GM12878 (cell line): ENCODE results near the gene MTHFD1L. TPM values are rescaled to one million over a fixed set of nuclear protein-coding genes. Genes with fewer than 3 reads are reported as not detected.

Experiments used
- ATAC-seq: fragments of 200-7000 bp; cut with Tn5 transposase; 3 replicates; pipeline ENCODE4 v1.9.1; 2020; ENCODE audit warnings: mild to moderate bottlenecking, moderate library complexity
- BruUV-seq: library from RNA; stranded (reverse); fragments of 400-500 nt; replicated peaks from 2 replicates; lab custom pipeline; 2021; lab: Mats Ljungman, UMichigan
- CTCF ChIA-PET: fragments of 300-600 bp; sonication (Branson Sonifier 250); formaldehyde crosslinking; extraction: SDS; loops from one replicate; lab custom pipeline; 2021; ENCODE audit warnings: inconsistent platforms; lab: Yijun Ruan, JAX
- POLR2A ChIA-PET: fragments of 350-600 bp; formaldehyde crosslinking; extraction: SDS; loops from one replicate; lab custom pipeline; 2021; ENCODE audit warnings: inconsistent platforms; lab: Charles Lee
- RAD21 ChIA-PET: fragments of 300-600 bp; sonication (Branson Sonifier 250); formaldehyde crosslinking; loops from one replicate; lab custom pipeline; 2023; ENCODE audit warnings: antibody characterized with exemption; ENCODE audit not compliant: unreplicated experiment; lab: Charles Lee
- SMC1A ChIA-PET: fragments of 300-600 bp; sonication (Branson Sonifier 250); formaldehyde crosslinking; loops from one replicate; lab custom pipeline; 2023; ENCODE audit not compliant: unreplicated experiment, uncharacterized antibody; lab: Charles Lee
- DNase-seq: peaks from one replicate; pipeline ENCODE4 v3.0.0-alpha.2; 2011; ENCODE audit warnings: low read depth, low spot score
- FAIRE-seq: peaks from 3 replicates; lab custom pipeline; 2011; peaks lifted over from hg19 to GRCh38; lab: Jason Lieb, UNC
- H2AFZ ChIP-seq: 2 replicates; pipeline ENCODE4 v1.6.0; 2011; ENCODE audit warnings: low read depth, low read length, control low read depth; ENCODE audit not compliant: control insufficient read depth
- H3K27ac ChIP-seq: 2 replicates; pipeline ENCODE4 v1.5.1; 2011; ENCODE audit warnings: control low read depth; ENCODE audit not compliant: control insufficient read depth, insufficient read depth
- H3K27me3 ChIP-seq, 2 experiments: replicated peaks in 1 of 2; 2 replicates each; pipeline versions ENCODE4 v1.6.0 to v1.6.1; 2011; ENCODE audit warnings: low read length in 1 of 2; ENCODE audit not compliant: control insufficient read depth in 2 of 2, insufficient read depth in 2 of 2
- H3K36me3 ChIP-seq, 2 experiments: 2 replicates each; pipeline ENCODE4 v1.5.1; 2011; ENCODE audit warnings: low read length in 1 of 2; ENCODE audit not compliant: control insufficient read depth in 2 of 2, insufficient read depth in 2 of 2
- H3K4me1 ChIP-seq: 2 replicates; pipeline ENCODE4 v1.6.1; 2011; ENCODE audit warnings: mild to moderate bottlenecking, low read length, moderate library complexity, mixed read lengths; ENCODE audit not compliant: control insufficient read depth, insufficient read depth
- H3K4me2 ChIP-seq: 2 replicates; pipeline ENCODE4 v1.6.0; 2011; ENCODE audit warnings: control low read depth; ENCODE audit not compliant: control insufficient read depth, insufficient read depth
- H3K4me3 ChIP-seq: fragments of 200-600 bp; sonication (generic); 2 replicates; pipeline ENCODE4 v1.5.1; 2016
- H3K79me2 ChIP-seq: 2 replicates; pipeline ENCODE4 v1.6.0; 2011; ENCODE audit warnings: low read length; ENCODE audit not compliant: control insufficient read depth, insufficient read depth
- H3K9ac ChIP-seq: 2 replicates; pipeline ENCODE4 v1.8.0; 2011; ENCODE audit warnings: low read length, control low read depth, mixed read lengths; ENCODE audit not compliant: control insufficient read depth, insufficient read depth
- H3K9me3 ChIP-seq: replicated peaks from 3 replicates; pipeline ENCODE4 v1.5.1; 2011; ENCODE audit warnings: mild to moderate bottlenecking, low read length; ENCODE audit not compliant: control insufficient read depth, insufficient read depth
- H4K20me1 ChIP-seq: 2 replicates; pipeline ENCODE4 v1.6.0; 2011; ENCODE audit not compliant: control insufficient read depth, insufficient read depth
- BHLHE40 ChIP-seq, 2 experiments: fragments of 450-650 bp in 1 of 2; IDR thresholded peaks; 2 replicates each; pipeline ENCODE4 v1.6.1; 2011 to 2017; ENCODE audit warnings: low read depth in 2 of 2, borderline replicate concordance in 1 of 2, improper control_type of control experiment in 1 of 2, low read length in 1 of 2, mild to moderate bottlenecking in 1 of 2
- CBX5 ChIP-seq: sonication (generic); IDR thresholded peaks from 2 replicates; pipeline ENCODE4 v1.6.1; 2016; ENCODE audit warnings: low read depth, moderate library complexity, mild to moderate bottlenecking, inconsistent platforms
- E2F8 ChIP-seq: fragments of 450-650 bp; IDR thresholded peaks from 2 replicates; pipeline ENCODE4 v1.6.1; 2018; ENCODE audit warnings: mild to moderate bottlenecking, low read depth, moderate library complexity; ENCODE audit not compliant: partially characterized antibody
- PAX5 ChIP-seq: IDR thresholded peaks from 2 replicates; pipeline ENCODE4 v1.6.1; 2011; ENCODE audit warnings: low read depth, low read length, borderline replicate concordance
- WGBS: methylation state at CpG from one replicate; pipeline ENCODE4 v1.1.6; 2016; ENCODE audit warnings: low lambda C conversion rate; ENCODE audit not compliant: insufficient replicate concordance, insufficient coverage; ENCODE audit errors: missing lambda C conversion rate; 5-methylcytosine and 5-hydroxymethylcytosine counted together
- in situ Hi-C: fragments of 300-500 bp; cut with MboI; formaldehyde crosslinking; loops from 9 replicates; pipeline ENCODE4 v1.14.3; 2018; ENCODE audit warnings: mixed read lengths
- intact Hi-C: fragments of 100-400 bp; cut with micrococcal nuclease; formaldehyde crosslinking; loops from one replicate; pipeline ENCODE4 v1.14.2; 2022; ENCODE audit not compliant: unreplicated experiment
- polyA plus RNA-seq, 11 experiments: library from polyadenylated mRNA; depleted of rRNA in 4 of 11; unstranded in 6 of 11; stranded (reverse) in 5 of 11; fragments of >200 nt; fragmentation: Nextera tagmentation in 4 of 11; fragmentation: Illumina TruSeq in 1 of 11; extraction: Ambion mirVana in 4 of 11; extraction: Trizol in 1 of 11; gene quantifications; 1 replicate in 1 of 11; 2 replicates in 10 of 11; pipeline versions ENCODE4 v1.2.1 to v1.2.3, GENCODE V29; 2011 to 2016; ENCODE audit warnings: inconsistent platforms in 2 of 11, missing spikeins in 2 of 11, low read depth in 1 of 11
- total RNA-seq, 4 experiments: library from RNA; depleted of rRNA in 3 of 4; stranded (reverse); fragments of >200 nt in 3 of 4; fragmentation: Illumina TruSeq in 1 of 4; extraction: Trizol in 1 of 4; gene quantifications; 2 replicates each; pipeline versions ENCODE4 v1.2.1 to v1.2.3, GENCODE V29; 2013 to 2021

MTHFD1L gene
- total and polyA plus RNA-seq, 10 of the 15 experiments (the other 5 are each of a cell fraction or from before 2014, with no cell fraction given): 11.7 to 75.5 (median 28.8) TPM

- TF ChIP-seq PAX5: no peak
- TF ChIP-seq, all 136 proteins: peak for 0
Measured at GRCh38 chr6:150883521-150883920, 18.0 kb downstream of the MTHFD1L start (continued).

GRCh38 chr6:150886155-150886554 is 20.7 kb downstream of the MTHFD1L start:
- Histone ChIP-seq H3K4me2 (no peak overlapping the region), H4K20me1 (no peaks in the 10 kb centered on the region), H3K79me2 (peaks cover 1% of the 10 kb centered on the region; the same call in 1 of the 2 replicates), H3K27ac (no peak overlapping the region), H3K27me3 (no peaks in the 10 kb centered on the region), H3K36me3 (peaks cover 11 to 17% of the 10 kb centered on the region in 2 experiments), H3K4me1 (peaks cover 13% of the 10 kb centered on the region; the same call in 1 of the 2 replicates), H3K9me3 (no peaks in the 10 kb centered on the region), H2AFZ (no peak overlapping the region), H3K4me3 (no peak overlapping the region), H3K9ac (no peak overlapping the region)
- ChIA-PET RAD21 (no interaction called here), POLR2A (no interaction called here), CTCF (interaction anchor here (0.6 to 16.6 kb wide), 5 partner anchors 13 to 445 kb away, joined by 3 to 369 read pairs (median 7); no protein-coding TSS in a partner anchor), SMC1A (interaction anchor here (1.0 to 1.3 kb wide), 2 partner anchors 44 to 129 kb away, joined by 3 to 4 read pairs; no protein-coding TSS in a partner anchor)
- DNase-seq (no peak), ATAC-seq (no peak), FAIRE-seq (no peak)
- intact Hi-C loops (no loop called here), in situ Hi-C loops (no loop called here)
- BruUV-seq: no TSS peak
- no peak for TF ChIP-seq BHLHE40 (IDR thresholded peaks at IDR 0.05; ENCODE audit: borderline replicate concordance in 1 of 2, low read depth in 2 of 2, low read length in 1 of 2)
- TF ChIP-seq CBX5: no peak
- TF ChIP-seq E2F8: no peak
- WGBS: 96% methylated on average over 7 of the region's 7 CpGs
